Activated naive CD4-positive, alpha-beta T cell treated with Interleukin-2 at 50 U/mL for 16 hours (primary cell): ENCODE data around the gene TFDP1.

Experiments
- DNase-seq: peaks from one replicate; pipeline ENCODE4 v3.0.0-alpha.2; 2020

The TFDP1 gene, protein sequence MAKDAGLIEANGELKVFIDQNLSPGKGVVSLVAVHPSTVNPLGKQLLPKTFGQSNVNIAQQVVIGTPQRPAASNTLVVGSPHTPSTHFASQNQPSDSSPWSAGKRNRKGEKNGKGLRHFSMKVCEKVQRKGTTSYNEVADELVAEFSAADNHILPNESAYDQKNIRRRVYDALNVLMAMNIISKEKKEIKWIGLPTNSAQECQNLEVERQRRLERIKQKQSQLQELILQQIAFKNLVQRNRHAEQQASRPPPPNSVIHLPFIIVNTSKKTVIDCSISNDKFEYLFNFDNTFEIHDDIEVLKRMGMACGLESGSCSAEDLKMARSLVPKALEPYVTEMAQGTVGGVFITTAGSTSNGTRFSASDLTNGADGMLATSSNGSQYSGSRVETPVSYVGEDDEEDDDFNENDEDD

GRCh38 chr13:113584205-113584869, at the start of gene TFDP1:
TSS of gene TFDP1 (plus strand) at chr13:113584753. CDS start at chr13:113585838, 1,085 bp downstream.
- peak; percentile 75 for DNase-seq

- no peak for DNase-seq
These were observed 49.2 kb upstream of the TFDP1 start for GRCh38 chr13:113535381-113535781.

DNA sequence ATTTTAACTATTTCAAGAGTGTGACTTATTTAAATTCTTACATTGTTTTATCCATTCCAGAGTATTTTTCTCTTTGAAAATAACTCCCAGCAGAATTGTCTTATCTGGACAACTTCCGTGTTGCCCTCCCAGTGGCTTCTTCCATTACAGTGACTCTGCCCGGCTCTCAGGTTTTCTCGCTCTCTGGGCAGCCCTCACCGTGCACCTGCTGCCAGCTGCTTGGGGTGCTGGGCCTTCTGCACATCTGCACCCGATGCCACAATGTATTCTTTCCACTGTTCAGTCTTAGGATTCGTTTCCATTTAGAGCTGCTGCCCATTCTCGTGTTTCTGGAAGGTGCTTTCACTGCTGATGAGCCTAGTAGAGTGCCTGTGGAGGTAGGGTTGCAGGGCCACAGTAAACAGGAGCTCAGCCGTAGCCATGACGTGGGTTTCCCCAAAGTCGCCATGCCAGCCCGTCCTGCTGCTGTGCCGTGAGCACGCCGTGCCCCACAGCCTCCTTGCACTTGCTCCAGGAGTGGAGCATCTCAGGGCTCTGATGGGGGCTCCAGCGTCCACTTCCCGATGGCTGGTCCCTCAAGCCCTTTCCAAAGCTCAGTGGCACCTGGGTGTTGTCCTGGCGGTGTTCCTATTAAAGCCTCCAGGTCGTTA, 48.0 kb upstream of the TFDP1 start:
- no peak for DNase-seq

- DNase-seq: no peak
These were observed 47.3 kb upstream of the TFDP1 start for GRCh38 chr13:113537205-113537604.

- no peak for DNase-seq
These were observed 46.5 kb upstream of the TFDP1 start for GRCh38 chr13:113537909-113538688.

DNA sequence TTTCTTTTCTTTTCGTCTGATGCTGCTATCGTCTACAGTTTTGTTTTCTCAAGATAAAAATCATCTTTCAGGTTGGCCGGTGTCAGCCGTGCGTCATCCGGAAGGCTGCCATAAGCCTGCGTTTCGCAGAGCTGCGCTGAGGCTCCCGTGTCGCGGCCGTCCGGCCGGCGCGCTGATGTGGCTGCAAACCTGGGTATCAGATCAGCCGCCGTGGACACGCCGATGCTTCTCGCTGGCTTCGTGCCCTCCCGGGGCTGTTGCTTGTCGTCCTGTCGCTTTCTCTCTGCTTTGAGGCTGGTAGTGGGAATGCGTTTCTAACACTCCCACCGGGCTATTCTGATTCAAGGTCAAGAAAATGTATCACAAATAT, 45.9 kb upstream of the TFDP1 start:
- no peak for DNase-seq

DNA sequence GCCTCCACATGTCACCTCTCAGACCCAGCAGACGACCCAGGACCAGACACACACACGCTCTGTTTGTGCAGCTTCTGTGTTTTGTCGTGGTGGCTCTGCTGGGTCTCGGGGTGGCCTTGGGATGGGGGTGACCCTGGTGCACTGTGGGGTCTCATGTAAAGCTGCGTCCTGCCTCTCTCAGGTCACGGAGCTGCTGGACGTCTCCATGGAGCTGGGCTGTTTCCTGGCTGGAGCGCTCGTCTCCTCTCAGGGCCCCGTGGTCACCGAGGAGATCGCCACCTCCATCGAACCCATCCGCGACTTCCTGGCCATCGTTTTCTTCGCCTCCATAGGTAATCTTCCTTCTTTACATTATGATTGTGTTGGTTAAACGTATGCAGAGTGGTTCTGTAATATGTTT, 45.4 kb upstream of the TFDP1 start:
- no peak for DNase-seq

DNA sequence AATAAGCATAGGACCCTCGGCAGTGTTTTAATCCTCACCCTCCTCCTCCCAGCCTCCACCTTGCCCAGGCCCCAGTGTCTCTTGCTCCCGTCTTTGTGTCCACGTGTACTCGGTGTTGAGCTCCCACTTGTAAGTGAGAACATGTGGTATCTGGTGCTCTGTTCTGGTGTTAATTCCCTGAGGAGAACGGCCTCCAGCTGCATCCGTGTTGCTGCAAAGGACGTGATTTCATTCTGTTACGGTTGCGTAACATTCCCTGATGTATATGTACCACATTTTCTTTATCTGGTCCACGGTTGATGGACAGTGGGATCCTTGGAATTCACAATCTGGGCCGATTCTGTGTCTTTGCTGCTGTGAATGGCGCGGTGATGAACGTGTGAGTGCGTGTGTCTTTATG, 44.7 kb upstream of the TFDP1 start:
- no peak for DNase-seq

DNA sequence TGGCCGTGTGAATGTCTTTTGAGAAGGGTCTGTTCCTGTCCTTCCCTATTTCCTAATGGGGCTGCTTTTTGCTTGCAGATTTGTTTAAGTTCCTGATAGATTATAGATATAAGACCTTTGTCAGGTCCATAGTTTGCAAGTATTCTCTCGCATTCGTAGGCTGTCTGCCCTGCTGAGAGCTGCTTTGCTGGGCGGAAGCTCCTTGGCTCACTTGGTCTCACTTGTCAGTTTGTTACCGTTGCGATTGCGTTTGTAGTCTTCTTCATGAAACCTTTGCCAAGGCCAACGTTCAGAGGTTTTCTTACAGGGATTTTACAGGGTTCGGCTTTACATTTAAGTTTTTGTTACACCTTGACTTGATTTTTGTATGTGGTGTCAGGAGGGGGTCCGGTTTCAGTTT, 44.0 kb upstream of the TFDP1 start:
- no peak for DNase-seq

DNA sequence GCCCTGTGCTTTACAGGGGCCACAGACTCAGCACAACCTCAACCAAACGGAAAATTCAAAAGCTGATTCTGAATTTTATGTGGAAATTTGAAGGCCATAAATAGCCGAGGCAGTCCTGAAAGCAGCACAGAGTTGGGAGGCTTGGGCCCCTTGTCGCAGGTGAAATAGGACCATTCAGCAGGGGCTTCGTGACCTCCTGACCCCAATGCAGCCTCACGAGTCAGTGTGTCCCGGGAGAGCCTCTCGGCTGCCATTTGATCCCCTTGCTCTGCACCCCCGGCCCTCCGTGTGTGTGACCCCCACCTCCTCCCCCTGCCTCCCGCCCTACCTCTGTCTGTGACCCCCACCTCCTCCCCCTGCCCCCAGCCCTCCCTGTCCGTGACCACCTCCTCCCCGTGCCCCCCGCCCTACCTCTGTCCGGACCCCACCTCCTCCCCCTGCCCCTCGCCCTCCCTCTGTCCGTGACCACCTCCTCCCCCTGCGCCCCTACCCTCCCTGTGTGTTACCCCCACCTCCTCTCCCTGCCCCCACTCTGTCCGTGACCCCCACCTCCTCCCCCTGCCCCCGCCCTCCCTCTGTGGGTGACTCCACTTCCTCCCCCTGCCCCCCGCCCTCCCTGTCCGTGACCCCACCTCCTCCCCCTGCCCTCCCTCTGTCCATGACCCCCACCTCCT, 41.7 kb upstream of the TFDP1 start:
- no peak for DNase-seq

DNA sequence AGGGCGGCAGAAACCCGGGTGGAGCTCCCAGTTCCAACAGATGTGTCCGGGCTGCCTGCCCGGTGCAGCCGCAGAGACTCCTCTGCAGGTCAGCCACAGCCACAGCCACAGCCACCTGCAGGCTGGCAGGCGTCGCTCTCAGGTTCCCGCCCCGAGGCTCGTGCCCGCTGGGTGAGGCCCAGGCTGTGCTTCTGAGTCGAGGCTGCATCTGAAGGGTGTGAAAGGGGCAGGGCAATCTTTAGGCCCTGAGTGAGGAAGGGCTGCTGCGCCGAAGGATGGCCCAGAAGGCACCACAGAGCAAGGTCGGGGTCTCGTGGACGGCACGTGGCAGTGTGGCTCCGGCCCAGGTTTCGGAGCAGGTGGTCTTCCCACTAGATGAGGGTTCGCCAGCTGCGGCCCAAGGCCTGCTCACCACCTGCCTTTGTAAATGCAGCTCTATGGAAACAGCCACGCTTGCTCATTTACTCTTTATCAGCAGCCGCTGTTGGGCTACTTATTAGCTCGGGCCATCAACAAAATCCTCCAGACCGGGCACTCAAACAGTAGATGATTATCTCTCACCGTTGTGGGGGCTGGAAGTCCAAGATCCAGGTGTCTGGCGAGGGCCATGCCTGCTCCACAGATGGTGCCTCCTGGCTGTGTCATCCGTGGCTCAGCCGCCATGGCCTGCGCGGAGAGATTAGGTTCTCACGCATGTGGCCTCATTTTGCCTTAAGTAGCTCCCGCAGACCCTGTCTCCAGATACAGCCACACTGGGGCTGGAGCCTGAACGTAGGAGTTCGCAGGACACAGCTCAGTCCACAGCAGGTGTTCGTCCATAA, 40.3 kb upstream of the TFDP1 start:
- no peak for DNase-seq

- no peak for DNase-seq
These were observed 39.7 kb upstream of the TFDP1 start for GRCh38 chr13:113544896-113545295.

- no peak for DNase-seq
These were observed 39.1 kb upstream of the TFDP1 start for GRCh38 chr13:113545455-113545930.

DNA sequence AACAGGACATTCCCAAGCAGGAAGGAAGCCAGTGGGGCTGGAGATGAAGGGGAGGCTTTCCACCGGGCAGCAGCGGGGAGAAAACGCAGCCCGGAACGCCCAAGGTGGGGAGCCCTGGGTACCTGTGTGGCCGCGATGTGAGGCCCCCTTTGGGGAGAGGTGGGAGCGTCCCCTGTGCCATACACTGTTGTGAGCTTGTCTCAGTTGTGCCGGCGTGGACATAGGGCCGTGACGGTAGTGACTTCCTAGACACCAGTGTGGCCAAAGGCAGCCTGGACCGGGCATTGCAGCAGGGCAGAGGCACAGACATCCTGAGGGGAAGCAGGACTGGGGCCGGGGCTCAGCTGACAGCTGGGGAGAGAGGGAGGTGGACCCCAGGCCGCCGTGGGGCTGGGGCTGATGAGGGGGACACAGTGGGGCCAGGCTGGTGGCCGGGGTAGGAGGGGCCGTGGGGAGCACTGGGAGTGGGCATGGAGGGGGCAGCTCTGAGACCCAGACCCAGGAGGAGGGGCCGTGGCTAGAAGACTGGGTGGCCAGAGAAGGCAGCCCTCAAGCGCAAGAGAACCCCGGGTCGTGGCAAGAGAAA, 38.5 kb upstream of the TFDP1 start:
- DNase-seq: no peak

DNA sequence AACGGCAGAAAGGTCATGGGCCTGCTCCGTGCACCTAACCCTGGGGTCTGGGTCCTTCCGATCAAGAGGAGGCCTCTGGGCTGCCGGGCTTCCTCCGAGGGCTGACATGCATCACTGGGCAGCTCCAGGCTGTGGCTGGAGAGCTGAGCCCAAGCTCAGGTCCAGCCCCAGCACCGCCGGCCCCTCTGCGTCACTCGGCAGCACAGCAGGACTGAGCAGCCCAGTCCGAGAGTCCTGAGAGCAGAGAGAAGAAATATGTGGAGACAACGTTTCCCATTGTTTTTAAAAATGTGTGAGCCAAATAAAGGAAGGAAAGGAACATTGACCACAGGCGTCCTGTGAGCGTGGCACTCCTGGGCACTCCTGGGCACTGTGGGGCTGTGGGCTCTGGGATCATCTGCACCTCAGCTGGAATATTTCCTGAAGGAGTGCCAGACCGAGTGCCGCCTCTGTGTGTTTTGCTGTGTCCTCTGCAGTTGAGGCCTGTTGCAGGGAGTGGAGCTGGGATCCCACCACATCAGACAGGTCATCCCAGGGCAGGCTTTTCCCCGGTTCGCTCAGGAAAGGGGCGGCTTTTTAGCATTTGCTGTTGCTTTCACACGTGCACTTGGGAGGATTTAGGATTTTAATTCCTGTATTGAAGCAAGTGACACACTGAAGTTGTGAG, 37.8 kb upstream of the TFDP1 start:
- no peak for DNase-seq

DNA sequence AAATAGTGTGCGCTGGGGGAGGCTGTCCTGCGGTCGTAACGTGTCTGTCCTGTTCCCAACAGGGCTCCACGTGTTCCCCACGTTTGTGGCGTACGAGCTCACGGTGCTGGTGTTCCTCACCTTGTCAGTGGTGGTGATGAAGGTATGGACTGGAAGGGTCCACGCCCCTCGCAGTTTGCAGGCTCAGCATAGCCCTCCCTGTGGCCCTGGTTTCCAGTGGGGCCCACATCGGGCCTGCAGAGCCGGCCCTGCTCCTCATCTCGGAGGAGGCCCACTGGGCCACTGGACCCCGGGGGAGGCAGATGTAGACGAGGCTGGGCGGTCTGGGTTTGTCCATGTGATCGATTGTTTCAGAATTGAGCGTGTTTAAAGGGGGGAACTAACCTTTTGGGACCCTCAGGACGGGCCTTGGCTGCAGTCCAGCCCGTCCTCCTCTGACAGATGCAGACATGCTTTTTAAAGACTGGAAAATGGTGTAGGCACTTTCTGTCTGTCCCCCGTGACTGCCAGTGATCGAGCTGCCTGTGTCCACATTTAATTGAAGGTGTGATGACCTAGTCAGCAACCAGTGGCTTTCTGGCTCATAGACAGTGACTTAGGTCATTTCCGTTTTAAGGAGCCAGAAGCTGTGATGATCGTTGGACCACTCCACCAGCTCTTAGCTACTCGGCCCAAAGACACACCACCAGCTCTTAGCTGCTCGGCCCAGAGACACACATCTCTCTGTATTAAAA, 37.1 kb upstream of the TFDP1 start:
- no peak for DNase-seq

DNA sequence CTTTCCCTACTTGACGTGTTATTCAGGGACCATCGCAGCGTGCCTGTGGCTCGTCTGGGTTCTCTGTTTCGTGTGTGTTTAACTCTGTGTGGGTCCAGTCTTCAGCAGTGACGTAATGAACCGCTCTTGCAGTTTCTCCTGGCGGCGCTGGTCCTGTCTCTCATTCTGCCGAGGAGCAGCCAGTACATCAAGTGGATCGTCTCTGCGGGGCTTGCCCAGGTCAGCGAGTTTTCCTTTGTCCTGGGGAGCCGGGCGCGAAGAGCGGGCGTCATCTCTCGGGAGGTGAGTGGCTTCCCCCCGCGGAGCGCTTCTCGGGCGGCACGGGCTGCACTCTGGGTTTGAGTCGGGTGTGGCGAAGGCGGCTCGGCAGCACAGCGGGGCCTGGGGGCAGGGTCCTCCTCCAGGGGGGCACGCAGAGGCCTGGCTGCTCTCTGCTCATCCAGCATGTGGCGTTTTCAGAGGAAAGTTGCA, 36.3 kb upstream of the TFDP1 start:
- DNase-seq: no peak

DNA sequence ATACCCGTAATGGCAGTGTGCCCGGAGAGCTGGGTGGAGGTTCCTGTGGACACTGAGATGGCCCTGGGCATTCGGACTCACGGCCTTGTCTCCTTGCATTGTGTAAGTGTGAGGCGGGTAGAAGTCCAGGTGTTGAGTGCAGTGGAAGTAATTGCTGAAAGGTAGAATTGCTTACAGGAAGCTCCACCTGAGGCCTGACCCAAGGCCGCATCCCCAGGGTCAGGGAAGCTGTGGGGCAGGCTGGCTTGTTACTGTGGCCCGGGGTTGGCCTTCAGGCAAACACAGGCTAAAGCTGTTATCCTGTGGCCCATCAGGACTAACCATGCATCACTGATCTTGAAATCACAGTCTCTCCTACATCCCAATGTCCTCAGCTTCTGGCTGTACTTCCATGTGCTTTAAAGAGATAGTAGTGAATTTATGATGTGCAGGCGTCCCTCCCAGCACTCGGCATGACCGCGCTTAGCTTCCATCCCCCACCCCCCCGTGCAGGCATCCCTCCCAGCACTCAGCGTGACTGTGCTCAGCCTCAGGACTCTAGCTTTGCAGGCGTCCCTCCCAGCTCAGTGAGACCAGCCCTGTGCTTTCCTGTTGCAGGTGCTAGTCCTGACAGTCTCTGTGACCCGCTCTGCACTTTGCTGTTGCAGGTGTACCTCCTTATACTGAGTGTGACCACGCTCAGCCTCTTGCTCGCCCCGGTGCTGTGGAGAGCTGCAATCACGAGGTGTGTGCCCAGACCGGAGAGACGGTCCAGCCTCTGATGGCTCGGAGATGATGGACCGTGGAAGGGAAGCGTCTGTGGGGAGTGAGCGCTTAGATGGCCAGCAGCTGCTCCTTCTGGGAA, 35.6 kb upstream of the TFDP1 start:
- no peak for DNase-seq

DNA sequence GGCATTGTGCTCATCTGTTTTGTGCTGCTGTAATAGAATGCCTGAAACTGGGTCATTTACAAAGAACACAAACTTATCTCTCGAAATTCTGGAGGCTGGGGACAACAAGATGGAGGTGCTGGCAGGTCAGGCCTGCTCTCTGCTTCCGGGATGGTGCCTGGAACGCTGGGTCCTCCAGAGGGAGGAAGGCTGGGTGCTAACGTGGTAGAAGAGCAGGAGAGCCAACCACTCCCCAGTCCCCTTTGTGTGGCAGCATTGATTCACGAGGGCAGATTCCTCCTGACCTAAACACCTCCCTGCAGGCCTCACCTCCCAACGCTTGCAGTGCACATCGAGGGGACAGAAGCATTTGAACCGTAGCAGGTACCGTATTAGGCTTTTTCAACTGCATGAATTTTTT, 34.1 kb upstream of the TFDP1 start:
- no peak for DNase-seq
